Measurements from ENCODE around the gene UBE3B. TPM values are rescaled to one million over a fixed set of nuclear protein-coding genes. Genes with fewer than 3 reads are reported as not detected.

The UBE3B gene
- total and polyA plus RNA-seq, 2 experiments from 2014 or later = 20.1 to 35.5 TPM

DNA sequence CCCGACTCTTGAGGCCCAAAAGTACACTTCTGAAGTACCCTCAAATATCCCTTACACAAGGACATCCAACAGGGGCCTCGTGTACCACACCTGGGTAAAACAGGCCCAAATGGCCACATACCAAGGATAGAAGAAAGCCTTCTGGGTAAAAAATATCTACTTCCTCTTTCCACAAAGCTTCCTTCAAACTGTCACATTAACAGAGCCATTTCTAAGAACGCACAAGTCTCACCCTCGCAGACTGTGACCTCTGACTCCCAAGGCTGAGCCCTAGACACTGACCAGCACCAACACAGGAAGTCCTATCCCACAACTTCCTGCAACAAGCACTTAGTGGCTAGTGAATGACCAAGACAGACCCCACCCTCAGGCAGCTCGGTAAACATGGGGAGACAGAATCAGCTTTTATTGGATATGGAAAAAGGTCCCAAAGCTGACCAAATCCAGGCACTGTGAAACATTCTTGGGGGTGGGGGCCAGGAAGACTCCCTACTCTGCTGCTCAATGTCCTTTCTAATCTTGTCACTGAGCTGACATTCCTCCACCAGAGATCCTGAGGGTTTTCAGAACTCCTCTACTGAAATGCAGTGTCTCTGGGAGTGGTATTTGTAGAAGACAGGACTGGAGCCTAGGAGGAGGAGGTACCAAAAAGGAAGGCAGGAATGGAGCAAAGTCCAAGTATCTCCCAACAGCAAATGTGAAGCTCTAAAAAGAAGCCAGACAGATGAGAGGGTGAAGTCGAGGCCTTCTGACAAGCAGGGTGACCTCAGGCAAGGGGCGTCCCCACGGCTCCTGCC lies 16.2 kb upstream of the UBE3B start:
- H3K27ac ChIP-seq = peak overlapping the region; percentile 95
- H3K27me3 ChIP-seq = no peaks in the 10 kb centered on the region
- 58% methylated on average over 8 of the region's 8 CpGs for WGBS (ENCODE audit: low lambda C conversion rate, missing lambda C conversion rate)
- no peaks in the 10 kb centered on the region for H3K9me3 ChIP-seq (ENCODE audit: low read depth)
- H3K4me1 ChIP-seq (ENCODE audit: insufficient read depth) = peaks cover 51% of the 10 kb centered on the region
- no peaks in the 10 kb centered on the region for H4K20me1 ChIP-seq (ENCODE audit: insufficient read depth, poor library complexity, severe bottlenecking)
- H3K36me3 ChIP-seq (replicated peaks; ENCODE audit: insufficient read depth, low read depth) = no peaks in the 10 kb centered on the region
- no peak overlapping the region for H2AFZ ChIP-seq
- peak; percentile 26 for DNase-seq (ENCODE audit: low spot score)
- no peaks in the 10 kb centered on the region for H3K9me2 ChIP-seq (replicated peaks; ENCODE audit: insufficient read depth)
- H3K4me3 ChIP-seq = no peak overlapping the region
- peaks cover 73% of the 10 kb centered on the region for H3K79me2 ChIP-seq
- TF ChIP-seq EZH2 (IDR thresholded peaks at IDR 0.05; ENCODE audit: borderline replicate concordance) (no peak), EZH2phosphoT487 (IDR thresholded peaks at IDR 0.05; ENCODE audit: low read depth, severe bottlenecking, unreplicated experiment) (no peak)
- TF ChIP-seq, protein P1, sequence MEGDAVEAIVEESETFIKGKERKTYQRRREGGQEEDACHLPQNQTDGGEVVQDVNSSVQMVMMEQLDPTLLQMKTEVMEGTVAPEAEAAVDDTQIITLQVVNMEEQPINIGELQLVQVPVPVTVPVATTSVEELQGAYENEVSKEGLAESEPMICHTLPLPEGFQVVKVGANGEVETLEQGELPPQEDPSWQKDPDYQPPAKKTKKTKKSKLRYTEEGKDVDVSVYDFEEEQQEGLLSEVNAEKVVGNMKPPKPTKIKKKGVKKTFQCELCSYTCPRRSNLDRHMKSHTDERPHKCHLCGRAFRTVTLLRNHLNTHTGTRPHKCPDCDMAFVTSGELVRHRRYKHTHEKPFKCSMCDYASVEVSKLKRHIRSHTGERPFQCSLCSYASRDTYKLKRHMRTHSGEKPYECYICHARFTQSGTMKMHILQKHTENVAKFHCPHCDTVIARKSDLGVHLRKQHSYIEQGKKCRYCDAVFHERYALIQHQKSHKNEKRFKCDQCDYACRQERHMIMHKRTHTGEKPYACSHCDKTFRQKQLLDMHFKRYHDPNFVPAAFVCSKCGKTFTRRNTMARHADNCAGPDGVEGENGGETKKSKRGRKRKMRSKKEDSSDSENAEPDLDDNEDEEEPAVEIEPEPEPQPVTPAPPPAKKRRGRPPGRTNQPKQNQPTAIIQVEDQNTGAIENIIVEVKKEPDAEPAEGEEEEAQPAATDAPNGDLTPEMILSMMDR (IDR thresholded peaks at IDR 0.05; ENCODE audit: poor library complexity) = no peak
- H3K4me2 ChIP-seq = peak overlapping the region; percentile 67

DNA sequence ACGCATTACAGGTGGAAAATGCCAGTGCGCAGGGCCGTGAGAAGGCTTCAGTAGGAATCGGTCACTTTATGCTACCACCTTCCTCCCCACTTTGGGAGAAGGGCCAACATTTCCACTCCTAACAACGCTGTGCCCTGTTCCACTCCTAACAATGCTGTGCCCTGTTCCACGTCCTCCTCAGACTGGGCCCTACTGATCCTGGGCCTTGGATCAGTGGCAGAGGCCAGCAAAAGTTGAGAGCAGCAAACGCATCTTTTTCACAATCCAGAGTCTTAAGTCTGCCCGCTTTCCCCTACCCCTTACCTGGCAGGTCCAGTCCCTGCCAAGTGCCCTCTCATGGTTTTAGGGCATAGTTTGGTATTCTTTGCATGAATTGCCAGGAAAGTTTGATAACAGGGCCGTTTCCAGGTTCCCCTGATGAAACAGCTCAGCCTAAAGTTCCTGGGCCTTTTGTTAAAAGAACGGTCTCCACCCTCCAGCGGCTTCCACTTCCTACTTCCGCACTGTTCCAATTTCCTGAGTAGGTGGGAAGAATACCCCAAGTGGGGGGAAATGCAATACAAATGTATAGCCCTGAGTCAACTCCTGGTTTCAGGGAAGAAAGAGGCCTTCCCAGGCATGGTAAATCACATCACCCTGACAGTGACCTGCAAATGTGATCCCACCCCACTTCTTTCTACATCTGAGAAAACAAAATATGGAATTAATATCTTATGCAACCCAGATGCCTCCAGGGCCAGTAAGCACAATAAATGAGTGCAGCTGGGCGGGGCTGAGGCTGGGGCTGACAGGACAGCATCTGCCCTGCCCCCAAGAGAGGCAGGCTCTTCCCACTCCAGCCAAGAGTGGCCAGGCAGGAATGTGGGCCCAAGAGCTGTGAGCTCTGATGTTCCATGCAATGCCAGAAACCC lies 15.3 kb upstream of the UBE3B start:
- 71% methylated on average over 13 of the region's 13 CpGs for WGBS (ENCODE audit: low lambda C conversion rate, missing lambda C conversion rate)
- peak; percentile 83 for DNase-seq (ENCODE audit: low spot score)
- Histone ChIP-seq H3K9me3 (ENCODE audit: low read depth) (no peaks in the 10 kb centered on the region), H3K4me3 (no peak overlapping the region), H3K9me2 (replicated peaks; ENCODE audit: insufficient read depth) (no peaks in the 10 kb centered on the region), H3K27ac (peak overlapping the region; percentile 95), H3K4me1 (ENCODE audit: insufficient read depth) (peaks cover 51% of the 10 kb centered on the region), H3K79me2 (peaks cover 73% of the 10 kb centered on the region), H3K27me3 (no peaks in the 10 kb centered on the region), H4K20me1 (ENCODE audit: insufficient read depth, poor library complexity, severe bottlenecking) (peaks cover 5% of the 10 kb centered on the region), H3K4me2 (peak overlapping the region; percentile 67), H3K36me3 (replicated peaks; ENCODE audit: insufficient read depth, low read depth) (no peaks in the 10 kb centered on the region), H2AFZ (no peak overlapping the region)
- TF ChIP-seq EZH2 (IDR thresholded peaks at IDR 0.05; ENCODE audit: borderline replicate concordance) (no peak), EZH2phosphoT487 (IDR thresholded peaks at IDR 0.05; ENCODE audit: low read depth, severe bottlenecking, unreplicated experiment) (no peak)
- TF ChIP-seq, protein P1 (IDR thresholded peaks at IDR 0.05; ENCODE audit: poor library complexity) = no peak

DNA sequence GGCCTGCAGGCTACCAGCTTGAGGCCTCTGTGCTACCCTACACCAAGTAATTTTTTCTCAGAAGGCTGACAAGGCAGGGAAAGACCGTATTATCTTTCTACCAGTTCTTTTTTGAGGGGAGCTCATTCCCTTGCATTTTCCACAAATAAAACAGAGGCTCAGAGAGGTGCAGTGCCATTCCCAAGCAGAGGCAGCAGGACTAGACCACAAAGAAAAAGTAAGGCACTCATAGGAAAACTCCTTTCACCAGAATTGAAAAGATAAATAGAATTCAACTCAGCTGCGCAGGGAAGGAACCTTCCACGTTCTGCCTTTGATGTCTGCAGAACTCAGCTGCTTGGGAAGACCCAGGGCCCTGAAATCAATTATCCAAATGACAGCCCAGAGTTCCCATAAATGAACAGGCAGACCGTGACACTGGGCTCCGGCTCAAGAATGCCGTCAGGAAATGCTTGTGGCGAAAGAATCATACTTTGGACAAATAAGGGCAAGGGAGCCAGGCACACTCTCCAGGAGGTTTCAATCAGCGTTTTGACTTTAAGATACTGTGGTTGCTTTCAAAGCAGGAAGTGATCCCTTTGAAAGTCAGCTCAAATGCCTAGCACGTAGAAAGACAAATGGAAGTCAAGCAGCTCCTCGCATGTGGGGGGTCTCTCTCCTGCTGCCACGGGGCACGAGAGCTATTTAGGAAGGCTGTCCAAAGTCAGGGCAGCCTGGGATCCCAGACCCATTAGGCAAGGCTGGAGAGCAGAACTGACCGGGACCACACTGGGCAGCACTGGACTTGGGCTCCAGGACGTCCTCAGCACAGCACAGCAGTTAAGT lies 14.4 kb upstream of the UBE3B start:
- Histone ChIP-seq H2AFZ (no peak overlapping the region), H3K27ac (peak overlapping the region; percentile 95), H3K9me2 (replicated peaks; ENCODE audit: insufficient read depth) (no peaks in the 10 kb centered on the region), H3K79me2 (peaks cover 73% of the 10 kb centered on the region), H3K4me3 (no peak overlapping the region), H3K4me2 (peak overlapping the region; percentile 67), H4K20me1 (ENCODE audit: insufficient read depth, poor library complexity, severe bottlenecking) (peaks cover 5% of the 10 kb centered on the region), H3K36me3 (replicated peaks; ENCODE audit: insufficient read depth, low read depth) (no peaks in the 10 kb centered on the region), H3K4me1 (ENCODE audit: insufficient read depth) (peaks cover 51% of the 10 kb centered on the region), H3K27me3 (no peaks in the 10 kb centered on the region), H3K9me3 (ENCODE audit: low read depth) (no peaks in the 10 kb centered on the region)
- DNase-seq (ENCODE audit: low spot score) = peak; percentile 73
- 22% methylated on average over 14 of the region's 14 CpGs for WGBS (ENCODE audit: low lambda C conversion rate, missing lambda C conversion rate)
- no peak for TF ChIP-seq EZH2phosphoT487 (IDR thresholded peaks at IDR 0.05; ENCODE audit: low read depth, severe bottlenecking, unreplicated experiment)
- TF ChIP-seq, protein P1 (IDR thresholded peaks at IDR 0.05; ENCODE audit: poor library complexity) = peak; percentile 6

All from hepatocyte (in vitro differentiated cells).